T-cell (primary cell): ENCODE results near the gene NUDT4B. TPM values are rescaled to one million over a fixed set of nuclear protein-coding genes. Genes with fewer than 3 reads are reported as not detected.
"Not testable (repeated sequence)": the region's sequence is repeated elsewhere in the genome, so short reads cannot be mapped to it uniquely, and the experiment has no call there.

Source experiments
- ATAC-seq, 4 experiments: fragments of 200-7000 bp in 3 of 4; fragments of 150-1000 bp in 1 of 4; cut with Tn5 transposase; replicated peaks in 1 of 4; 1 replicate in 3 of 4; 2 replicates in 1 of 4; pipeline ENCODE4 v1.10.0; 2021; ENCODE audit warnings: moderate library complexity in 3 of 4, mild to moderate bottlenecking in 2 of 4, moderate number of reproducible peaks in 1 of 4
- CTCF ChIA-PET, 2 donors: fragments of 300-600 bp; sonication (Branson Sonifier 250); formaldehyde crosslinking; loops; one replicate each; lab custom pipeline; 2022; ENCODE audit warnings: antibody characterized with exemption in 2 of 2; lab: Charles Lee
- POLR2A ChIA-PET, 2 donors: fragments of 300-600 bp; sonication (Branson Sonifier 250); formaldehyde crosslinking; loops; one replicate each; lab custom pipeline; 2022; ENCODE audit warnings: antibody characterized with exemption in 2 of 2; lab: Charles Lee
- DNase-seq, 35 experiments: peaks; one replicate each; pipeline versions ENCODE4 v3.0.0 to v3.0.0-alpha.2; 2013 to 2023
- H3K27ac ChIP-seq: one replicate; pipeline ENCODE4 v1.5.1; 2013; ENCODE audit warnings: low read length
- H3K27me3 ChIP-seq, 2 experiments: replicated peaks in 1 of 2; 1 replicate in 1 of 2; 2 replicates in 1 of 2; pipeline versions ENCODE4 v1.6.1 to v1.7.0; 2013; ENCODE audit warnings: low read length in 1 of 2, mixed read lengths in 1 of 2; ENCODE audit not compliant: control insufficient read depth in 2 of 2, insufficient read depth in 2 of 2; ENCODE audit errors: extremely low read depth in 1 of 2
- H3K36me3 ChIP-seq, 2 donors: 1 replicate in 1 of 2; 2 replicates in 1 of 2; pipeline versions ENCODE4 v1.6.1 to v1.7.0; 2013; ENCODE audit warnings: low read length in 1 of 2; ENCODE audit not compliant: control insufficient read depth in 2 of 2, insufficient read depth in 1 of 2; ENCODE audit errors: extremely low read depth in 1 of 2
- H3K4me1 ChIP-seq, 2 experiments: 1 replicate in 1 of 2; 2 replicates in 1 of 2; pipeline versions ENCODE4 v1.6.1 to v1.7.0; 2013; ENCODE audit warnings: low read length in 2 of 2, mixed read lengths in 1 of 2; ENCODE audit not compliant: insufficient read depth in 2 of 2, control insufficient read depth in 1 of 2; ENCODE audit errors: extremely low read depth in 1 of 2
- H3K4me3 ChIP-seq, 2 donors: 1 replicate in 1 of 2; 2 replicates in 1 of 2; pipeline versions ENCODE4 v1.5.1 to v1.7.0; 2013; ENCODE audit warnings: mild to moderate bottlenecking in 2 of 2, low read length in 1 of 2, moderate library complexity in 1 of 2; ENCODE audit not compliant: control insufficient read depth in 1 of 2; ENCODE audit errors: extremely low read depth in 1 of 2
- H3K9me3 ChIP-seq: 2 replicates; pipeline ENCODE4 v1.7.0; 2013
- H3K27ac Mint-ChIP-seq, 2 donors: one replicate each; pipeline ENCODE4 v1.8.0; 2020 to 2021; ENCODE audit warnings: mild to moderate bottlenecking in 2 of 2, mixed read lengths in 2 of 2
- H3K27me3 Mint-ChIP-seq, 2 donors: one replicate each; pipeline ENCODE4 v1.8.0; 2021 to 2022; ENCODE audit warnings: mixed read lengths in 2 of 2
- H3K36me3 Mint-ChIP-seq: one replicate; pipeline ENCODE4 v1.8.0; 2021; ENCODE audit warnings: mixed read lengths
- H3K4me1 Mint-ChIP-seq, 3 donors: one replicate each; pipeline ENCODE4 v1.8.0; 2020 to 2022; ENCODE audit warnings: mixed read lengths in 3 of 3, mild to moderate bottlenecking in 1 of 3
- H3K4me3 Mint-ChIP-seq, 3 donors: one replicate each; pipeline ENCODE4 v1.8.0; 2020 to 2022; ENCODE audit warnings: mild to moderate bottlenecking in 3 of 3, mixed read lengths in 3 of 3, moderate library complexity in 3 of 3
- H3K9me3 Mint-ChIP-seq, 3 donors: one replicate each; pipeline ENCODE4 v1.8.0; 2020 to 2022; ENCODE audit warnings: mixed read lengths in 3 of 3
- WGBS: methylation state at CpG from one replicate; pipeline ENCODE4 v1.1.5; 2013; ENCODE audit warnings: missing lambda C conversion rate; ENCODE audit not compliant: insufficient coverage; 5-methylcytosine and 5-hydroxymethylcytosine counted together
- total RNA-seq, 35 experiments: library from RNA in 6 of 35; stranded (reverse) in 6 of 35; fragments of 120-200 nt in 1 of 35; gene quantifications; one replicate each; pipeline versions ENCODE4 v1.2.1 to v1.2.4 and lab custom pipeline; 2013 to 2026

Gene NUDT4B
- total RNA-seq, 5 donors from 2014 or later (not counting 1 experiment from before 2014, with no cell fraction given) = 0.55 to 1.9 TPM; not detected in 3

DNA sequence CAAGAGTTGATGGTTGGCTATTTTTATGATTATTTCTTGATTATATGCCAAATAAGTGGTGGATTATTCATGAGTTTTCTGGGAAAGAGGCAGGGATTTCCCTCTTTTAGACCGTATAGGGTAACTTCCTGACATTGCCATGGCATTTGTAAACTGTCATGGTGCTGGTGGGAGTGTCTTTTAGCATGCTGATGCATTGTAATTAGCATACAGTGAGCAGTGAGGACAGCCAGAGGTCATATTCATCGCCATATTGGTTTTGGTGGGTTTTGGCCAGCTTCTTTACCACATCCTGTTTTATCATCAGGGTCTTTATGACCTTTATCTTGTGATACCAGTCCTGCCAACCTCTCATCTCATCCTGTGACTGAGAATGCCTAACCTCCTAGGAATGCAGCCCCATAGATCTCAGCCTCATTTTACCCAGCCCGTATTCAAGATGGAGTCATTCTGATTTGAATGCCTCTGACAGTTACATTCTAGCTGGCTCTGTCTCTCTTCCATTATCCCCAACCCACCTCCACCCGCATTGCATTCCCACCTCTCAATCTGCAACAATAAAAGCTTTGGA lies 45.3 kb downstream of the NUDT4B start:
- H3K4me1 ChIP-seq, H3K4me1 Mint-ChIP-seq, H3K27me3 ChIP-seq, H3K36me3 ChIP-seq, H3K27ac Mint-ChIP-seq, ATAC-seq, H3K36me3 Mint-ChIP-seq, DNase-seq, H3K9me3 Mint-ChIP-seq, H3K27ac ChIP-seq, H3K4me3 Mint-ChIP-seq, H3K27me3 Mint-ChIP-seq, H3K9me3 ChIP-seq, CTCF ChIA-PET, H3K4me3 ChIP-seq, POLR2A ChIA-PET: not testable (repeated sequence)
- no CpG with 5 or more reads among the region's 4 CpGs for WGBS

Other genes starting within 250 kb of the NUDT4B start
- gene NBPF14, start 152.8 kb upstream of the NUDT4B start, total RNA-seq = 10 to 100 TPM; 16.6 to 33.7 (median 27.7) TPM
- 10 to 100 TPM; 37.0 to 98.1 (median 71.7) TPM for gene PDE4DIP, start 95.7 kb downstream of the NUDT4B start, total RNA-seq